GM21526 (cell line): ENCODE data around the gene KCTD10.

Experiments used
- ATAC-seq: cut with Tn5 transposase; IDR thresholded peaks from one replicate; pipeline ENCODE4 v1.9.1; 2021; ENCODE audit warnings: moderate library complexity; ENCODE audit not compliant: unreplicated experiment, low FRiP score

Gene KCTD10, protein sequence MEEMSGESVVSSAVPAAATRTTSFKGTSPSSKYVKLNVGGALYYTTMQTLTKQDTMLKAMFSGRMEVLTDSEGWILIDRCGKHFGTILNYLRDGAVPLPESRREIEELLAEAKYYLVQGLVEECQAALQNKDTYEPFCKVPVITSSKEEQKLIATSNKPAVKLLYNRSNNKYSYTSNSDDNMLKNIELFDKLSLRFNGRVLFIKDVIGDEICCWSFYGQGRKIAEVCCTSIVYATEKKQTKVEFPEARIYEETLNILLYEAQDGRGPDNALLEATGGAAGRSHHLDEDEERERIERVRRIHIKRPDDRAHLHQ

DNA sequence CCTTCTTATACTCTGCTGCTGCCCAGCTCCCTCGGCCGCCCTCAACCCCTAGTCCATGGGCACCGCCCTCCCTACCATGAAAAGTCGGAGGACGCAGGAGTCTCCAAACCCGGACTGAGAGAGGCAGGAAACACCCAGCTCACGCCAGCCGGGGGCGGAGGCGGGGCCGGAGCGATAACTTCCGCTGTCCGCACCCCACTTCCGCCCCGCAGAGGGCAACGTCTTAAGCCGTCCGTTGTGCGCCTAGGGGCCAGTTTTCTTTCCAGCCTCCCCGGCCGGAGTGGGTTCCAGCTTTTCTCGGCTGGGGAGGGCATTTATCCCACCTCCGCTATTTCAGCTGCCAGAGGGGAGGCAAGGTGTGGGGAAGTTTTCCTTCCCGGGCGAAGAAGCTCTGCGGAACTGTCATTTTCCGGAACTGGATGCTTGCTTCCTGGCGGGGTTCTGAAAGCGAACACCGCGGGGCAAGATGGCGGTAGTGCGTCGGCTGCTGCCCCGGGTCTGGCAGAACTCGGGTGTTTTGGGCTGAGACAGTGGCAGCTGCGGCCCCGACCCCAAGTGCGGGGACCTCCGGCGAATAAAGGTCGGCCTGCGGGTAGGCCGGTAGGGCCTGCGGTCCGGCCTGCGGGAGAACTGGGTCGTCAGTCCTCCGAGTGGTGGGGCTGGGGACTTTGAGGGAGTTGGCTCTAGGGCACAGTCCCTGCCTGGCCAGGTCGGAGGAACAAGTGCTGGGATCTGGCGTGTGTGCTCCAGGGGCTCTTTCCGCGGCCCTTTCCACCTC lies at the start of gene KCTD10, which contains the start of gene UBE3B:
Gene KCTD10, minus strand, starts transcription at position 116 of the 778 bp plus-strand sequence. Its CDS starts 38 bp downstream, at position 78.
Gene UBE3B, plus strand, starts transcription at position 450 of the 778 bp plus-strand sequence. CDS start 5,918 bp downstream, outside the sequence.
- peak; percentile 85 for ATAC-seq

DNA sequence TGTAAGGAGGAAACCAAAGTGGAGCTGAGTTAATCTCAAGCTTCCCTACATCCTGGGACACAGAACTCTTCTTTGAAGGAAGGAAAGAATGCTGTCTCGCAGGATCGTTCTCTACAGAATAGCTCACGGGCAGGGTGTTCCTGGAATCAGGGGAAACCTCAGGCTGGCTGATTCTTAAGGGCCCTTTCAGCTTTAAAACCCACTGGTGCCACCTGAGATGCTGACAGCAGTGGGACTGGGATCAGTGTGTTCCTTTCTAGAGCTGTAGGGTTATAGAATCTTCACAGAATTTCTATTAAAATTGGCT lies 48.1 kb upstream of the KCTD10 start:
- ATAC-seq, result no peak

DNA sequence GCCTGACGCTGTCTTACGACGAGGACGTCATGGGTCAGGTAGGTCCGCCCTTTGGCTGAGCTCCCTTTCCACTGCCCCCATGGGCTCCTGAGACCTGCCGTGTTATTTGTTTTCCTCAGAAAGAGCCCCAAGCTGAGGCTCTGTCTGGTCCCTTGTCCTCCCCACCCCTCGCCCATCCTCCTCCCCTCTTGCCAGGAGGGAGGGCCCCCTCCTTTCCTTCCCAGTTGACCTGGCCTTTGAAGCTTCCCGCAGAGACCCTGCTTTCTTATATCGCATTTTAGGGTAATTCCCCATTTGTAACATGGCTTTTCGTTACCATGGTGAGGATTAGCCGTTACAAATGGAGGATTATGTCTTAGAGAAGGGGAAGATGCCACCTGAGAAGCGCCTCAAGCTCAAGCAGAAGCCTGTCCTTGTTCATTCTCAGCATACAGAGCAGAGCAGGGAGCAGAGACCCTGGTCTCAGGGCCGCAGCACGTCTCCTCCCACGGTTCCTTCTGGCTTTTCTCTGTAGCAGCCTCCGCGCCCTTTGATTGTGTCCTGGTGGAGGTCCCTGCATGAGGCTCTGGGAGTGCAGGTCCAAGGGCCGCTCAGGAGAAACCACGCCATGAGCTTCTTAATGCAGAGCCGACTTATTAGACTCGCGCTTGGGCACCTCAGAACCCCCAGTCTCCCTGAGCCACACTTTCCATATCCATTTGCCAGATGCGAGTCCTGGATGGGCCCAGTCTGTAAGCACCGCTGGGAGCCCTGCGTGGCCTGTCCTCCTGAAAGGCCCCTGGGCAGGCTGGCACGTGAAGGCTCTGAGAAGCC lies 47.6 kb upstream of the KCTD10 start:
- ATAC-seq, result no peak

DNA sequence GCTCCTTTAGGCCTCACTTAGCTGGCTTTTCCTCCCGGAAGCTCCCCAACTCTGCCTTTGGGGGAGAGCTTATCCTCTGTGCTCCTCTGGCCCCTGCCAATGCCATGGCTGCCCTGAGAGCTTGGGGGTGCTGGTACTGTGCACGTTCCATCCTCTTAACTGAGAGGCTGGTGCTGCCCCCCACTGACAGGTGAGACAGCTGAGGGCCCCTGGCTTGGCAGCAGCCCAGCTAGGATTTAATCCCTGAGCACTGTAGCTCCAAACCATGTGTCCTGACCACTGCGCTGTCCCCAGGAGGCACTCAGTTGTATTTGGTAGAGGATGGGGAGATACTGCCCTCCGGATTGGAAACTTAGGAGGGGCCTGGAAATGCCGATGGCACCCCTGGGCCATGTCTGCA lies 46.4 kb upstream of the KCTD10 start:
- no peak for ATAC-seq

DNA sequence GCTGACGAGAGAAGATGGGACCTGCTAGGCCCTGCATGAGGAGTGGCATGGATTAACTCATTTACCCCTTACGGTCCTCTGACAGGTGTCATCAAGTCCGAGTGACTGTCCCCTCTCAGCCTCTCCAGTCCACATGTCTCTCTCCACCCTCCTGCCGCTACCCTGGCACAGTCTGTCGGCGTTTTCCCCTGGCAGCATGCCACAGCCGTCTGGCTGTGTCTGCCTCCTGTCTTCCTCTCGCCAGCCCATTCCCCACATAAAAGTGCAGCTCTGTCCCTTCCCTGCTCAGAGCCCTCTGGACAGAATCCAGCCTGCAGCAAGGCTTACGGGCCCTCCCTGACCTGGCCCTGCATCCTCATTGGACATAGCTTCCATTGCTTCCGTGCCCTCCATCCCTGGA lies 46.0 kb upstream of the KCTD10 start:
- no peak for ATAC-seq

DNA sequence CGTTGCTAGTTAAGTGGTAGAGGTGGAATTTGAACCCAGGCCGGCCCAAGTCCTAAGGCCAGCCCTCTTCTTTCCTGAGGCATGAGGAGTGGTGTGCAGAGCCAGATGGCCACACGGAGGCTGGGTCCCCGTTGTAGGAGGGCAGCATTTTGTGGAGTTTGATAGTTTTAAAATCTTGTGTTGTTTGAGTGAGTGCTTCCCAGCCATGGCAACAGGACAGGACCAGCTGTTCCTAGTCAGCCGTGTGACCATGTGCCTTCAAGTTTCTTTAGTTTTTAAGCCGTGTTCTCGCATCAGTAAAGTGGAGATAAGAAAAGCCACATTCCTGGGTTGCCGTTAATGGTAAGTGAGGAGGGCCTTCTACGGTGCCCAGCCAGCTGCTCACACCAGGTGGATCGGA lies 44.7 kb upstream of the KCTD10 start:
- ATAC-seq, result no peak

DNA sequence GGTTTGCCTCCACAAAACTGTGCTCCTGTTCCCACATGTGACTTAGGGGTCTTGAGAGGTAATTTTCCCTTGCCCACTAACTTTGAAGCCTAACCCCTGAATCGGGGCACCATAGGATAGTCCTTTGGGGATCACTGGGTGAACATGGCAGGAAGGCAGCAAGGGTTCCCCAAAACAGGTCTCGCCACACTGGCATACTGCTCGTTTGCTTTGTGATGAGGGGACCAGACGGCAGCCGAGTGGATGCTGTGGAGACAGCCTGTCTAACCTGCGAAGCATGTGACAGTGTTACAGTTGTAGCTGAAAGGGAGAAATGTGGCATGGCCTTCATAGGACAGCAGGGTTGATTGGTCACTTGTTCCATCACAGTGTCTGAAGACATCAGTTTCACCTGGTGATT lies 42.7 kb upstream of the KCTD10 start:
- no peak for ATAC-seq

DNA sequence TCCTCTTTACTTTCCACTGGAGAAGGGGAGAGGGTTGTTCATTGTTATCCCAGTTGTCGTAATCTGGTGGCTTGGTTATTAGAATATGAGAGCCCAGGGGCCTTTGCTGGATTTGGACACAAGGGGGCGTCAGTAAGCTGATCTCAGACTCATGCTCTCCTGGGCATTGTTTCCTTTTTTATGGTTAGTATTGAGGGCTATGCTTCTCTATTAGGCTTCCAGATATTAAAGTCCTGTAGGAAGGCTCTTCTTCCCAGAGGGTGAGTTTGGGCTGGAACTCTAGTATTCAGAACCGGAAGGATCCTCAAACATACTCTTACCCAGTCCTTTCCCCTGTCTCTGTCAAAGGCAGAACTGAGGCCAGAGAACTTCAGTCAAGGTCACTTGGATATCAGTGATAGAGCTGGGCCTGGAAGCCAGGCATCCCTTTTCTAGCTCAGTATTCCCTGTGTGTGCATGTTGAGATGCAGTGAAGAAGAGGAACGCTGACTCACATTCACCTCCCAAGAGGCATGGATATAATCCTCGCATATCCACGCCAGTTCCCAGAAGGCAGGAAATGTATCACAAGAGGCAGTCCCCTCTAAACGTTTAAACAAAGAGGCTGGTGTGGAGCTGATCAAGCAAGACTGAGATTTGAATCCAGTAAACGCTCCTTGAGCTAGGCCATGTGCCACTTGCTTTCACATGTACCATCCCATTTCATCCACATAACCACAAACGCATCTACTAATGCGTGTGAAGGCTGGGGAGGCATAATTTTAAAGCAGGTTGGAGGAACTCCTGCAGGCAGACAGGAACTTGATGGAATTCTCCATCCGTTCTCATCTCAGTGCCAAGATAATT lies 41.9 kb upstream of the KCTD10 start:
- ATAC-seq, result no peak

DNA sequence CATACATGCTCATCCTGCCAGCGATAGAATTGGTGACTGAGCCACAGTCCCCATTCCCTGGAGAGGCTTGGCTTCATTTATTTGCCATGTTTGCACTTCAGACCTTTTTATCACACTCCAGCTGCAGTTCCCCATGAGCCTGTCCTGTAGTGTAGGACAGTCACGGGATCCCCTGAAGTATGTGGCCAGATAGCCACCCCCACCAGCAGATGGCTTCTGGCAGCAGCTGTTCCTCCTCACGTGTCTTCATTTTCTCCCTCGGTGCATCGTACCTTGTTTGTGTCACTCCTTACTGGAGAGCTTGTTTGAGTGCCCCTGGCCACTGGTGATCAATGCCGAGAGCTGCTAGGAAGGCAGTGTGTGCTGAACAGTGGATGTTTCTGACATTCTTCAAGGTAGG lies 40.5 kb upstream of the KCTD10 start:
- no peak for ATAC-seq

DNA sequence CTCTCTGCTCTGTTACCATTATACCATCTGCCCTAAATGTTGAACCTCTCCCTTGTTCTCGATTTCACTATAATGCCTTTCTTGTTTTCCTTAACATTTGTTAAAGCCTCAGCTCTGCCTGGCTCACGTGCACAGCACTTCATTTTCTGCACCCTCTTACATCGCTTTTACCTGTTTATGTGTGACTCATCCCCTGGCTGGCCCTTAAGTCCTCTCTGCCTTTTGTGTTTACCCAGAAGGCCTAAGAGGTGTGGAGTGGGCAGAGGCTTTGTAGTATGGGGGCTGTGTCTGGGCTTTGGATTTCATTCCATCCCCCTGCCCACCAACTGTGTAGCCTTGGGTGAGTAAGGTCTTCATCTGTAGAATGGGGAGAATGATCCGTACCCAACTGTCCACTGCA lies 36.9 kb upstream of the KCTD10 start:
- ATAC-seq, result no peak

DNA sequence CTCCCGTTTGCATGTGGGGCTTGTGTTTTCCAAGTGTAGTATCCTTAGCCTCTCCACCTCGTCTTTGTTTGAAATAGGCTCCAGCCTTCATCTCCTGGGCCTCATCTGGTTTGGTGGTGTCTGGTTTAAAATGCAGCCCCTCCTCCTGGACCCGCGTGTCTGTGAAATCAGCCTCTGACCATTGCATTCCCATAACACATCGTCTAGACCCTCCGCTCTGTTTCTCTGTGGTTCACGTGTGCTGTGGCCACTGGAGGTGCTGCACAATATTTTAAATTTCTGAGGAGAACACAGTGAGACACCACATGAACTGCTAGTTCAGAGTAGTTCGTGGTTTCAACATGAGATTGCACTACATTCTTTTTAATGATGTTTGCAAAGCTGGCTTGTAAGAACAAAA lies 36.0 kb upstream of the KCTD10 start:
- ATAC-seq, result no peak

DNA sequence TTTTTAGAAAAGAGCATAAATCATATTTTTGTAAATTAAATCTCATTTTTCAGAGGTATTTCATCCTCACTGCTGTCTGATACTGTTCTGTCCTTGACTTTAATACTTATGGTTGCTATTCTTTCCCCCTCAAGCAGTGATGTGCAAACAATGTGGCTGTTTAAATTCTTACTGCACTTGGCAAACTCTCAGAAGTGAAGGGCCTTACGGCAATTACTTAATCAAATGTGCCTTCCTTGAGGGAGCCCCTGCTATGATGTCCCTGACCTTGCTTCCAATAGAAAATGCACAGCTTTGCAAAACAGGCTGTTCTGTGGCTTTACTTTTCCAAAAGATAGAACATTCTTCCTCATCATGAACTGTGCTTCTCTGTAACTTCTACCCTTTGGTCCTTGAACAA lies 35.5 kb upstream of the KCTD10 start:
- ATAC-seq, result no peak

DNA sequence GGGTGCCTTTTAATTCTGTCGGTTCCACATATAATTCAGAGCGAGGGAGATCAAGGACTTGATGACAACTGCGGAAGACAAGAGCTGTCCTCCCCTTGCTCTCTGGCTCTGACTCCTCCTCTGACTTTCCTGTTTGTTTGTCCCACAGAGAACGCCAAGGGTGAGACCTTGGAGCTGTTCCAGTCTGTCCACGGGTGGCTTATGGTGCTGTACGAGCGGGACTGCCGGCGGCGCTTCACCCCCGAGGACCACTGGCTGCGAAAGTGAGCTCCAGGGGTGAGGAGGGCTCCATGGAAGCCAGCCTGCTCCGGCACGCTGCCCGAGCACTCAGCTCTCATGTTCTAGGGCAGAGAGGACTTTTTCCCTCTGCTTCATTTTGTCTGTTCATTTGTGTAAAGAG lies 33.1 kb upstream of the KCTD10 start:
- no peak for ATAC-seq

DNA sequence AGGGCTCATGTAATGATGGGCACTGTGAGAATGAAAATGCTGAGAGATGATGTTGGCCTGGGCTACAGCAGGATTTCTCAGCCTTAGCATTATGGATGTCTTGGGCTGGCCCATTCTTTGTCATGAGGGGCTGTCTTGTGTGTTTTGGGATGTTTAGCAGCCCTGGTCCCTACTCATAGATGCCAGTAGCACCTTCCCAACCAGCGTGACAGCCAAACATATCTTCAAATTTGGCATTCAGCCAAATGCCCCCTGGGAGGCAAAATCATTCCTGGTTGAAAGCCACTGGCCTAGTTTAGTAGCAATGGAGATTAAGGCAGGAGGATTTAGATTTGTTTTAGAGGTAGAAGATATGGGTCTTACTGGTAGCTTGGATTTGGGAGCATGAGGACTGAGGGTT lies 27.0 kb upstream of the KCTD10 start:
- ATAC-seq, result no peak

DNA sequence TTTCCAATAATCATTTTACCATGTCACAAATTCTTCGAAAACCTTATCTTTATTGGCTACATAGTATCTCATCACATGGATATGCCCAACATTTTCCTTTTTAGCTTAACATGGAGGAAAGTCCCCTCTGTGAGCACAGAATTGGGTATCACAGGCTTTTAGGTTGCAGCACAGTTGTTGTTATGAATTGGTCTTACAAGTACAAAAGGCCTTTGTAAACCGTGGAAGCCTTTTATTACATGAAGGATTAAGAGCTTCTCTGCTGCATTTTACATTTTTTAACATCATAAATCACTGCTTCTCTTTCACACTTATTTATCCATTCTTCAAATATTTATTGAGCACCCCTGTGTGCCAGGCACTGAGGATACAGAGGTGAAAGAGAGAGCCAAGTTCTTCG lies 26.5 kb upstream of the KCTD10 start:
- ATAC-seq, result no peak

DNA sequence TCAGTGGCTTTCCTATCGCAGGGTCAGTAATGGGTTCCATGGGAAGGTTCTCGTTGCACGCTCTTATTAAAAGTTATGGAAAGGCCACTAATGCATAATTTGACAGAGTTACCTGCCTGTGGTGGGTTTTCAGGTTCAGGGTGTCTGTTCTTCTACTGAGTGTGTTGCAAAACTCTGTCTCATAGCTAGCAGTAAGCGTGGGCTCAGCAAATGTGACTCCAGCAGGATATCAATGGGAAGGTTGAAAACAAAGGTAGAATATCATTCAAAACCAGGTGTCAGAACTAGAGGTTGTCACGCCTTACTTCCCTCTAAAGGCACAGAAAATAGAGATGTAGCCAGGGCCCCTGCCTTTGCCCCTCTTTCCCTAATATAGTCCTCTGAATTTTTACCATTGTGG lies 25.2 kb upstream of the KCTD10 start:
- no peak for ATAC-seq

DNA sequence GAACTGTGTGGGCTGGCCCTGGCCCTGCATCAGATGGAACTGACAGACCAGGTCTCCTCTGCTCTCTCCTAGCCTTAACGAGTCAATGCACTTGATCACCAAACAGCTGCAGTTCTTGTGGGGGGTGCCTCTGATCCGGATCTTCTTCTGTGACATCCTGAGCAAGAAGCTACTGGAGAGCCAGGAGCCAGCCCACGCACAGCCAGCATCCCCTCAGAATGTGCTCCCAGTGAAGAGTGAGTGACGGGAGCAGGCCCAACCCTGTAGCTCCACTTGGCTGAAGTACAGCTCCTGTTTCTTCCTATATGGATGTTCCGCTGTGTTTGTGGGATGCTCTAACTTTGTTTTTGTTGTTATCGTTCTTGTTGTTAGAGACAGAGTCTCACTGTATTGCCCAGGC lies 24.2 kb upstream of the KCTD10 start:
- ATAC-seq, result no peak

DNA sequence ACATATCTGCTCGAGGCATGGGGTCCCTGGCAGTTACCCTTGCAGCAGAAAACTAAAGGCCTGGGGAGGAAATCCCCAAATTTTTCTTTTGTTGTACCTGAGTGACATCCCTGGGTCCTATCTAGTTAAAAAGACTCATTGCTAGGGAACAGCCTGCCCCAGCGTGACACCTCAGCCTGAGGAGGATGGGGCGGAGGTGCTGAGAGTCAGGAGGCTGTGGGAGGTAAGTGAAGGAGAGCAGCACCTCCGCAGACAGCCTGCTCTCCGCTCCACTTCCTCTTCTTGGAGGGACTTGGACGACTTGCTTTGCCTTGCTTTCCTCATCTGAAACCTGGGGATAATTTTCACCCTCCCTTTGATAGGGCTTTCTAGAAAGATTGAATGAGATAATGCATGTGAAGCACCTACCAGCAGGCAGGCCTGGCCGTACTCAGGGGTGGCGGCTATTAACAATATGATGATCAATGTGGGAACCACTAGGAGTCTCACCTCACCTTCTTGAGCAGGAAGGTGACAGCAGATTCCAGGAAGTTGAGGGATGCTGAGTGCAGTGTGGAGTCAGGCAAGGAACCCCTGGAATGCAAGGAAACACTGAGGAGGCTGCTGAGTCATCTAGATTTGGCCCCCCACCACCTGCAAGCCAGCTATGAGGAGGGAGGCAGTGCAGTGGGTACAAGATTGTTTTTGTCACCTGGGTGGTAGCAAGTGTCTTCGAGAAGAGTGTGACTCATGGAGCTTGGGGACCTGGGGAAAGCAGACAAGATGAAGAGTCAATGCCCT lies 23.5 kb upstream of the KCTD10 start:
- no peak for ATAC-seq

DNA sequence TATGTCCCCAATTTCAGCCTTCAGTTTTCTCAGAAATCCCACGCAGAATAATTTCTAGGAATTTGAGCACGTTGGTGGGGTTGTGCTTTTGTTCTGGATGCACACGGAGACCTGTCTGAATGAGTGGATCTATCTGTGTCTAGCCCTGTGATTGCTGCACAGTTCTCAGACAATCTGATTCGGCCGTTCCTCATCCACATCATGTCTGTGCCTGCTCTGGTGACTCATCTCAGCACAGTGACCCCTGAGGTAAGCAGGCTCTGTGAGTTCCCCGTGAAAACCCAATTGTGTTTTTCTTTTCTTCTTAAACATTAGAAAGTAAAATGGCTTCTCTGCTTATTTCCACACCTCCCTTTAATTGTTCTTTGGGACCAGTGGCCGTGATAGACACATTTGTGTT lies 20.6 kb upstream of the KCTD10 start:
- ATAC-seq, result no peak

DNA sequence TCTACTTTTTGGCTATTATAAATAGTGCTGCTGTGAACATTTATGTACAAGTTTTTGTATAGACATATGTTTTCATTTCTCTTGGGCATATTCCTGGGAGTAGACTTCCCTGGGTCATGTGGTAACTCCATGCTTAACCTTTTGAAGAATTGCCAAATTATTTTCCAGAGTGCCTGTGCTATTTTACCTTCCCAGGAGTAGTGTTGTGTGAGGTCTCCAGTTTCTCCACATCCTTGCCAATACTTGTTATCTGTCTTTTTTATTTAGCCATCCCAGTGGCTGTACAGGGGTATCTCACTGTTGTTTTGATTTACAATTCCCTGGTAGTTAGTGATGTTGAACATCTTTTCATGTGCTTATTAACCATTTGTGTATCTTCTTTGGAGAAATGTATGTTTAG lies 19.2 kb upstream of the KCTD10 start:
- ATAC-seq, result no peak
